ENCODE results near the gene C1QL4. TPM values are rescaled to one million over a fixed set of nuclear protein-coding genes. Genes with fewer than 3 reads are reported as not detected.

Gene C1QL4
- total RNA-seq, 1 experiment from 2014 or later, result 2.1 TPM

DNA sequence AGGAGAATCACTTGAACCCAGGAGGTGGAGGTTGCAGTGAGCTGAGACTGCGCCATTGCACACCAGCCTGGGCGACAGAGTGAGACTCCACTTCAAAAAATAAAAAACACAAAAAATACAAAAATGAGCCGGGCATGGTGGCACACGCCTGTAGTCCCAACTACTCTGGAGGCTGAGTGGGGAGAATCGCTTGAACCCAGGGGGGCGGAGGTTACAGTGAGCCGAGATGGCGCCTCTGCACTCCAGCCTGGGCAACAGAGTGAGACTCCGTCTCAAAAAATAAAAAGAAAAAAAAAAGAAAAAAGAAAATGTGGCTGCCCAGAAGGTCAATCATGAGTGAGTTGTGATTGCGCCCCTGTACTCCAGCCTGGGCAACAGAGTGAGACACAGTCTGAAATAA lies 18.9 kb upstream of the C1QL4 start:
- H3K27ac ChIP-seq (ENCODE audit: low read length), result no peak overlapping the region
- H3K27me3 ChIP-seq (ENCODE audit: control insufficient read depth, insufficient read depth, low read length), result no peaks in the 10 kb centered on the region
- H3K9me3 ChIP-seq (ENCODE audit: control insufficient read depth, insufficient read depth, low read depth, low read length), result no peaks in the 10 kb centered on the region
- no peaks in the 10 kb centered on the region for H3K36me3 ChIP-seq (ENCODE audit: control insufficient read depth, insufficient read depth, low read length)
- intact Hi-C loops (cut with micrococcal nuclease; ENCODE audit: unreplicated experiment), result no loop called here
- POLR2A ChIA-PET, result no interaction called here
- CTCF ChIA-PET, result interaction anchor here (3.1 kb wide), 1 partner anchor 24 kb away, joined by 45 read pairs; no protein-coding TSS in a partner anchor
- peaks cover 5% of the 10 kb centered on the region for H3K4me1 ChIP-seq (ENCODE audit: control insufficient read depth, insufficient read depth, low read length)
- no TSS peak for BruUV-seq (replicated peaks)
- ATAC-seq, result no peak
- no peak overlapping the region for H3K4me3 ChIP-seq (ENCODE audit: low read depth in 2 of 2, low read length in 2 of 2)
- TF ChIP-seq, protein P1, sequence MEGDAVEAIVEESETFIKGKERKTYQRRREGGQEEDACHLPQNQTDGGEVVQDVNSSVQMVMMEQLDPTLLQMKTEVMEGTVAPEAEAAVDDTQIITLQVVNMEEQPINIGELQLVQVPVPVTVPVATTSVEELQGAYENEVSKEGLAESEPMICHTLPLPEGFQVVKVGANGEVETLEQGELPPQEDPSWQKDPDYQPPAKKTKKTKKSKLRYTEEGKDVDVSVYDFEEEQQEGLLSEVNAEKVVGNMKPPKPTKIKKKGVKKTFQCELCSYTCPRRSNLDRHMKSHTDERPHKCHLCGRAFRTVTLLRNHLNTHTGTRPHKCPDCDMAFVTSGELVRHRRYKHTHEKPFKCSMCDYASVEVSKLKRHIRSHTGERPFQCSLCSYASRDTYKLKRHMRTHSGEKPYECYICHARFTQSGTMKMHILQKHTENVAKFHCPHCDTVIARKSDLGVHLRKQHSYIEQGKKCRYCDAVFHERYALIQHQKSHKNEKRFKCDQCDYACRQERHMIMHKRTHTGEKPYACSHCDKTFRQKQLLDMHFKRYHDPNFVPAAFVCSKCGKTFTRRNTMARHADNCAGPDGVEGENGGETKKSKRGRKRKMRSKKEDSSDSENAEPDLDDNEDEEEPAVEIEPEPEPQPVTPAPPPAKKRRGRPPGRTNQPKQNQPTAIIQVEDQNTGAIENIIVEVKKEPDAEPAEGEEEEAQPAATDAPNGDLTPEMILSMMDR (IDR thresholded peaks at IDR 0.05), result no peak
- TF ChIP-seq POLR2AphosphoS5 (IDR thresholded peaks at IDR 0.05; ENCODE audit: low read depth, low read length), result no peak
- TF ChIP-seq, protein P2, sequence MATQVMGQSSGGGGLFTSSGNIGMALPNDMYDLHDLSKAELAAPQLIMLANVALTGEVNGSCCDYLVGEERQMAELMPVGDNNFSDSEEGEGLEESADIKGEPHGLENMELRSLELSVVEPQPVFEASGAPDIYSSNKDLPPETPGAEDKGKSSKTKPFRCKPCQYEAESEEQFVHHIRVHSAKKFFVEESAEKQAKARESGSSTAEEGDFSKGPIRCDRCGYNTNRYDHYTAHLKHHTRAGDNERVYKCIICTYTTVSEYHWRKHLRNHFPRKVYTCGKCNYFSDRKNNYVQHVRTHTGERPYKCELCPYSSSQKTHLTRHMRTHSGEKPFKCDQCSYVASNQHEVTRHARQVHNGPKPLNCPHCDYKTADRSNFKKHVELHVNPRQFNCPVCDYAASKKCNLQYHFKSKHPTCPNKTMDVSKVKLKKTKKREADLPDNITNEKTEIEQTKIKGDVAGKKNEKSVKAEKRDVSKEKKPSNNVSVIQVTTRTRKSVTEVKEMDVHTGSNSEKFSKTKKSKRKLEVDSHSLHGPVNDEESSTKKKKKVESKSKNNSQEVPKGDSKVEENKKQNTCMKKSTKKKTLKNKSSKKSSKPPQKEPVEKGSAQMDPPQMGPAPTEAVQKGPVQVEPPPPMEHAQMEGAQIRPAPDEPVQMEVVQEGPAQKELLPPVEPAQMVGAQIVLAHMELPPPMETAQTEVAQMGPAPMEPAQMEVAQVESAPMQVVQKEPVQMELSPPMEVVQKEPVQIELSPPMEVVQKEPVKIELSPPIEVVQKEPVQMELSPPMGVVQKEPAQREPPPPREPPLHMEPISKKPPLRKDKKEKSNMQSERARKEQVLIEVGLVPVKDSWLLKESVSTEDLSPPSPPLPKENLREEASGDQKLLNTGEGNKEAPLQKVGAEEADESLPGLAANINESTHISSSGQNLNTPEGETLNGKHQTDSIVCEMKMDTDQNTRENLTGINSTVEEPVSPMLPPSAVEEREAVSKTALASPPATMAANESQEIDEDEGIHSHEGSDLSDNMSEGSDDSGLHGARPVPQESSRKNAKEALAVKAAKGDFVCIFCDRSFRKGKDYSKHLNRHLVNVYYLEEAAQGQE (IDR thresholded peaks at IDR 0.05; ENCODE audit: insufficient read depth in 1 of 2, low read depth in 2 of 2, low read length in 1 of 2), result no peak
- no peak for TF ChIP-seq SIN3A (IDR thresholded peaks at IDR 0.05; ENCODE audit: borderline replicate concordance, insufficient read depth, low read depth, low read length)
- no peak for TF ChIP-seq TCF7L2 (IDR thresholded peaks at IDR 0.05; ENCODE audit: low read depth, low read length)
- in situ Hi-C loops (cut with HindIII; ENCODE audit: low pct_unique_long_range_greater_than_20kb, low sequenced_read_pairs), result loop anchor here (25.0 kb wide), 1 partner anchor 156 kb away; no protein-coding TSS in a partner anchor
- no peak for DNase-seq (ENCODE audit: low read depth, low spot score)

DNA sequence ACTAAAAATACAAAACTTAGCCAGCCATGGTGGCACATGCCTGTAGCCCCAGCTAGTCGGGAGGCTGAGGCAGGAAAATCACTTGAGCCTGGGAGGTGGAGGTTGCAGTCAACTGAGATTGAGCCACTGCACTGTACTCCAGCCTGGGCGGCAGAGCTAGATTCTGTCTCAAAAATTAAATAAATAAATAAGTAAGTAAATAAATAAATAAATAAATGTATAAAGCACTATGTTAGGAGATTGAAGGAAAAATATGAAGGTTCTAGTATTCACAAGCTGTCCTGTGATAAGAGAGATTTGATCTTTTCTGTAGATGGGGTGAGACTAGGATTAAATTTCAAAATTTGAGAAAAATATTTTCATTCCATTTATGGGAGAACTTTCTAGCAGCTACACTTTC lies 15.4 kb upstream of the C1QL4 start:
- BruUV-seq (replicated peaks), result no TSS peak
- POLR2A ChIA-PET, result interaction anchor here (0.5 kb wide), 1 partner anchor 19 kb away, joined by 5 read pairs; no protein-coding TSS in a partner anchor
- H3K4me1 ChIP-seq (ENCODE audit: control insufficient read depth, insufficient read depth, low read length), result peaks cover 7% of the 10 kb centered on the region

More for the DNA sequence above, 15.4 kb upstream of the C1QL4 start:
- H3K9me3 ChIP-seq (ENCODE audit: control insufficient read depth, insufficient read depth, low read depth, low read length), result no peaks in the 10 kb centered on the region
- ATAC-seq (no peak), DNase-seq (ENCODE audit: low read depth, low spot score) (no peak)
- CTCF ChIA-PET, result no interaction called here
- intact Hi-C loops (cut with micrococcal nuclease; ENCODE audit: unreplicated experiment) (no loop called here), in situ Hi-C loops (cut with HindIII; ENCODE audit: low pct_unique_long_range_greater_than_20kb, low sequenced_read_pairs) (loop anchor here (25.0 kb wide), 1 partner anchor 160 kb away; no protein-coding TSS in a partner anchor)
- H3K36me3 ChIP-seq (ENCODE audit: control insufficient read depth, insufficient read depth, low read length), result no peaks in the 10 kb centered on the region
- H3K4me3 ChIP-seq (ENCODE audit: low read depth in 2 of 2, low read length in 2 of 2), result no peak overlapping the region
- no peaks in the 10 kb centered on the region for H3K27me3 ChIP-seq (ENCODE audit: control insufficient read depth, insufficient read depth, low read length)
- no peak overlapping the region for H3K27ac ChIP-seq (ENCODE audit: low read length)
- no peak for TF ChIP-seq POLR2AphosphoS5 (IDR thresholded peaks at IDR 0.05; ENCODE audit: low read depth, low read length)
- TF ChIP-seq, protein P1 (IDR thresholded peaks at IDR 0.05), result no peak
- TF ChIP-seq, protein P2 (IDR thresholded peaks at IDR 0.05; ENCODE audit: insufficient read depth in 1 of 2, low read depth in 2 of 2, low read length in 1 of 2), result no peak
- no peak for TF ChIP-seq SIN3A (IDR thresholded peaks at IDR 0.05; ENCODE audit: borderline replicate concordance, insufficient read depth, low read depth, low read length)
- no peak for TF ChIP-seq TCF7L2 (IDR thresholded peaks at IDR 0.05; ENCODE audit: low read depth, low read length)

Measured in Panc1 (cell line).